TTC549 (cell line): ENCODE results near the gene LMO7.

ENCODE experiments used
- FAIRE-seq: peaks from 2 replicates; lab custom pipeline; 2012; peaks lifted over from hg19 to GRCh38; lab: Jason Lieb, UNC

Gene LMO7

DNA sequence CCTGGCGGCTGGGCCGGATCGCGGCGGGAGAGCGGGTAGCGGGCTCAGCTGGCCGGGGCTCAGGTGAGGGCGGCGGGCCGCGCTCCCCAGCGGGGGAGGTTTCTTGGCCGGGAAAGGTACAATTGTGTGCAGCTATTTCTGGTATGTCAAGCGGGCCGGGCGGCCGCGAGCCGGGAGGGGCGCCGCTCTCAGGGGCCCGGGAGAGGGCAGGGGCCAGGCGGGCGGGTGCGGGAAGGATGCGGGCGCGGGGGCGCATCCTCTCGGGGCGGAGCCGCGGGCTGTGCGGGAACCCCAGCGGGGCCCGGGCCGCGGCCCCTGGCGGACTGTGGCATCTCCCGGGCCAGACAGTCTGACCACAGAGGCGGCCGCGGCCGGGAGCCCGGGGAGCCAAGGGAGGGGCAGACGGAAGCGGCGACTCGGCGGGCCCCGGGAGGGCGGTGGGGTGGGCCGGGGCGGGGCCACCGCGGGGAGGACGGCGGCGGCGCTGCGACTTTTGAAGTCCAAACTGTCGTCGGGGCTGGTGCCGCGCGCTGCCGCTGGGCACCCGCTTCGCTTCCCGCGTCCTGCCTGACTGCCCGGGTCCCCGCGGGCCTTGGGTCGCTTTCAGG lies at the start of gene LMO7:
TSS of gene LMO7 (plus strand) at position 503 of the 608 bp plus-strand sequence. CDS start 328 bp downstream, outside the sequence.
- no peak for FAIRE-seq

DNA sequence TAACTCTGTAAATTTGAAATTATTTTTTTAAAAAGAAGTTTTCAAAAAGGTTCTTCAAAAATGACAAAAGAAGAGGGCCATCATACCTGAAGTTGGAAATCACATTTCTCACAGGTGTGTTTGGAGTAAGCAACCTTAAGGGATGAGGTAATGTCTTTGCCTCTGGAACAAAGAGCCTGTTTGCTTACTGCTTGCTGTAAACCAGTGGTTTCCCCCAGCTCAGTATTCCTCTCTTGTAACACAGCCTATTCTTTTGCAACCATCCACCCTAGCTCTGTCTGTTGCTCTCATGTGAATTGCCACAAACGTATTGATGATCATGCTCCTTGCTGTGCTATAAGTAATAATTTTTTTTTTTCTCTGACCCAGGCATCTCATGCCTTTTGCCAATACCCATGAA lies 48.5 kb upstream of the LMO7 start:
- FAIRE-seq: no peak

DNA sequence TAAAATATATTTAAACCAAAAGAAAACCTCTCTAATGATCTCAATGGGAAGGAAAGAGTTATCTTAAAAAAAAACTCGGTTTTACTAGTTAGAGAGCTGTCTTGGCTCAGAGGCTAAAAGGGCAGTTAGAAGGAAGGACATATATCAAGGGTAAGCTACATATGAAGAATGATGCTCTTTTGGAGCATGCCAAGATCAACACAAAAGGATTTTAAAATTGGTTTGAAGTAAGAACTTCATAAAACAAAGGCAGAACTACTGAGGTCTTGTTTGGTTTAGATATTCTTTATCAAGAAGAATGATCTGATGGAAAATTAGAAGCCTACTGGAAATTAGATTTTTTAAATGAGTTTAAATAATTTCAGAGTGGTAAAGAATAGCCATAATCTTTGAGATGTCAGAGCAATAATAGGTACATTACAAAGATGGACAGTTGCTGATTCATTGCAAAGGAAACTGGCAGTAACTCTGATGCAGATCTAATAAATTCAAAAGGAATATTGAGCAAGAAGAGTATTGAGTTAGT lies 39.4 kb upstream of the LMO7 start:
- no peak for FAIRE-seq

DNA sequence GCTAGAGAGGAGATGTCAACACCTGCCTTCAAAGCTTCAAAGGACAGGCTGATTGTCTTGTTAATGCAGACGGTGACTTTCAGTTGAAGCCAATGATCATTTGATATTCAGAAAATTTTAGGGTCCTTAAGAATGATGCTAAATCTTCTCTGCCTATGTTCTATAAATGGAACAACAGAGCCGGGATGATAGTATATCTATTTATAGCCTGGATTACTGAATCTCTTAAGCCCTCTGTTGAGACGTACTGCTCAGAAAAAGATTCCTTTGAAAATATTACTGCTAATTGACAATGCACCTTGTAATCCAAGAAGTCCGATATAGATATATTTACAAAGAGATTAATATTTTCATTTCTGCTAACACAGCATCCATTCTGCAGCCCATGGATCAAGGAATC lies 35.8 kb upstream of the LMO7 start:
- no peak for FAIRE-seq

DNA sequence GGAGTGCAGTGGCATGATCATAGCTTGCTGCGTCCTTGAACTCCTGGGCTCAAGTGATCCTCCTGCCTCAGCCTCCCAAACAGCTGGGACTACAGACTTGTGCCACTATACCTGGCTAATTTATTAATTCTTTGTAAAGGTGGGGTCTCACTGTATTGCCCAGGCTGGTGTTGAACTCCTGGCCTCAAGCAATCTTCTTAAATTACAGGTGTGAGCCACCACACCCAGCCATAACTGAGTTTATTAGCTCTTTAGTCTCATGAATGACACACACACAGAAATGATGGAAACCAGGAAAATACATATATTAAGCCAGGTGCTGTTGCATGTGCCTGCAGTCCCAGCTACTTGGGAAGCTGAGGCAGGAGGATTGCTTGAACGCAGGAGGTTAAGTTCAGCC lies 33.1 kb upstream of the LMO7 start:
- FAIRE-seq: no peak

DNA sequence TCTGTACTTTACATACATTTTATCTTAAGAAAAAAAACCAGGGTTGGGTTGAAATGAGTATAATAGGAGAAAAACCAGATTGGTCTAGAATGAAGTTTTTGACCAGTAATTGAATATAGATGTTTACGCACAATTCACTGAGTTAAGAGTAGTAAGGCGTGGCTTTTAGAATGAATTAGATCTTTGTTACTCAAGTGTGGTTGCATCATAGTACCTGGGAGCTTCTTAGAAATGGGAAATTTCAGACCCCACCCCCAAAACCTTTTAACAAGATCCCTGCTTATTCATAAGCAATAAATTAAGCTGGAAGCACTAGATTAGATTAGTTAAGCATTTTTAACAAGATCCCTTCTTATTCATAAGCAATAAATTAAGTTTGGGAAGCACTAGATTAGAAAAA lies 28.7 kb upstream of the LMO7 start:
- no peak for FAIRE-seq

DNA sequence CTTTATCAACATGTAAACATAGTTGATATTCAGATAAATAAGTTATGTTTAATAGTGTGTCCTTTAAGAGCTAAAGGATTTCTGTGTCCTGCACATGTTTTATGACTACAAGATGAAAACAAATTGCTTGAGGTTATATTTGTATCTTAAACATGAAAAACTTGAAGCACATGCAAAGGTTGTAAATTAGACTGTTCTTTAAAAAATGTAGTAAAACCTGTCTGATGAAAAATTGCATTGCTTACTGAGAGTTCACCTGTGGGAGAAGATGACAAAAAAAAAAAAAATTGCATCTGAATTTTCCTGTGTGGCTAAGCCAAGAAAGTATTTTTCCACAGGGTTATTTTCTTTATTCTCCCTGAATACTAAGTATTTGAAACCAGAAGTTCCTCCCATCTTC lies 25.7 kb upstream of the LMO7 start:
- FAIRE-seq: no peak

DNA sequence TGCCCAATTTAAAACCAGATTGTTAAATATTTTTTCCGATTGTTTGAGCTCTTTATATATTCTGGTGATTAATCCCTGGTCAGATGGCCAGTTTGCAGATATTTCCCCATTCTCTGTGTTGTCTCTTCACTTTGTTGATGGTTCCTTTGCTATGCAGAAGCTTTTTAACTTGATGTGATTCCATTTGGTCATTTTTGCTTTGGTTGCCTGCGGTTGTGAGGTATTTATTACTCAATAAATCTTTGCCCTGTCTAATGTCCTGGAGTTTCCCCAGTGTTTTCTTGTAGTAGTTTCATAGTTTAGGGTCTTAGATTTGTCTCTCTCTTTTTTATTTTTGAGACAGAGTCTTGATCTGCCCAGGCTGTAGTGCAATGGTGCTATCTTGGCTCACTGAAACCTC lies 23.8 kb upstream of the LMO7 start:
- no peak for FAIRE-seq

DNA sequence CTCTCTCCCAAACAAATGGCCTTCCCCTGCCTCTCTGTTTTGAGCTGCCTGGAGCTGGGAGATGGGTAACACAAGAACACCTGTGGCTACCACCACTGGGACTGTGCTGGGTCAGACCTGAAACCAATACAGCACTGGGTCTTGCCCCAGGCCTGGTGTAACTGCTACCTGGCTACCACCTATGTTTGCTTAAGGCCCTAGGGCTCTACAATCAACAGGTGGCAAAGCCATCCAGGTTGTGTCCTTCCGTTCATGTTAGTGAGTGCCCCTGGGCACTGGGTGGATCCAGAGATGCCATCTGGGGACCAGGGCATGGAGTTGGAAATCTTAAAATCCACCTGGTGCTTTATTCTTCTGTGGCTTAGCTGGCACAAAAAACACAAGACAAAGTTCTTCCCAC lies 18.9 kb upstream of the LMO7 start:
- FAIRE-seq: no peak

DNA sequence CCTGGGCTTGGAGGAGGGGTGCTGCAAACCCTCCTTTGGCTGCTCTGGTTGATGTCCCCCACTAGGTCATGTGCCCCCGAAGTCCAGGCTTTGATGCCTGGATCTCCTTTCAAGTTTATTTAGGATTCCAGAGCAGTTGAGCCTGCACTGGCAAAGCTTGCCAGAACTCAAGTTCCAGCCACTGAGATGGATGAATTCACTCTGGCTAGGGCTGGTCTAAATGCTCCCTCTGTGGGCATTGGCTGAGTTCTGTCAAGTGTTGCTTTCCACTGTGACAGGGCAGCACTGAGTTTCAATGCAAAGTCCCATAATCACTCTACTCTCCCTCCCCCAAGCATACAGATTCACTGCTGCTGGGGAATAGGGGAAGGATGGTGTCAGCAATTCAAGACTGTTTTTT lies 17.8 kb upstream of the LMO7 start:
- no peak for FAIRE-seq

DNA sequence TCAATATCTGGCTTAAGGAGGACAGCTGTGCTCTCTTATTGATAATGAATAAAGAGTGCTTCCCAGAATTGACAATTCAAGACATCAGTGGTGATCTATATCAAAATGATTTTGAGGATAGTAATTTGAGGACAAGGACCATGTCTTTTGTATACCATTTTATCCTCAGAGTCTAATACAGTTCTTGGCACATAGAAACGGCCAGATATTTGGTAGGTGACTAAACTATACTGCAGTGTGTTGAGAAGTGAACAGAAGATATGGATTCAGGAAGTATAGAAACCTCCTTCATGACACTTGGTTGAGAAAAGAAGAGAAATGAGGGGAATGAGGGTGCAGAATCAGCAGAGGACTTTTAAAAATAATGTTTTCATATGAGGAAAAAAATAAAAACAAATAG lies 16.1 kb upstream of the LMO7 start:
- no peak for FAIRE-seq

DNA sequence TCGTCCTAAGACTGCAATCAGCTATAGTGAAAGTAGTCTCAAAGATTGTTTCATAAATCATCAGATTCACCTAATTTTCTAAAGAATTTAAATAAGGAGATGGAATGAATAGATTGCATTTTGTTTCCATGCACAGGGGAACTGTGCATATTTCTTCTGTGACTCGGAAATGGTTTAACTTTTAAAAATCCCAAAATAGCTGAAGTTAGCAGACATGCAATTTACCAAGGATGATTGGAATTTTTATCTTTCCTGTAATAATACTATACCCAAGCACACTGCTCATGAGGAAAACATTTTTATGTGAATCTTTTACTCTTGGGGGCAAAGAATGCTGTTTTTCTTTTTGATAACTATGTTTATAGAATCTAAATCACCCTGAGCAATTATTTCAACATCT lies 15.0 kb upstream of the LMO7 start:
- no peak for FAIRE-seq

DNA sequence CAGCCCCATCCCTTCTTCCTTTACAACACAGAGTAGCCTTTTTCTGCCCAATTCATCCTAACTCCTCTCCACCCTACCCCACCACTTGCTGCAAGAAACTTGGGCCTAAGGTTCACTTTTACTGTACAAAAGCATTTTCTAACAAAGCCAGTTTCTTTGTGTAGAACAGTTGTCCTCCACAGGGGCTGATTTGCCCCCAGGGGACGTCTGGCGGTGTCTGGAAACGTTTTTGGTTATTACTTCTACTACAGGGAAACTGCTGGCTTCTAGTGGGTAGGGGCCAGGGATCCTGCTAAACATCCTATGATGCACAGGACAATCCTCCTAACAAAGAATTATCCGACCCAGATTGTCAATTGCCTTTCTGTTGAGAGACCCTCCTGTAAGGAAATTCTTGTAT lies 7.3 kb upstream of the LMO7 start:
- FAIRE-seq: no peak

DNA sequence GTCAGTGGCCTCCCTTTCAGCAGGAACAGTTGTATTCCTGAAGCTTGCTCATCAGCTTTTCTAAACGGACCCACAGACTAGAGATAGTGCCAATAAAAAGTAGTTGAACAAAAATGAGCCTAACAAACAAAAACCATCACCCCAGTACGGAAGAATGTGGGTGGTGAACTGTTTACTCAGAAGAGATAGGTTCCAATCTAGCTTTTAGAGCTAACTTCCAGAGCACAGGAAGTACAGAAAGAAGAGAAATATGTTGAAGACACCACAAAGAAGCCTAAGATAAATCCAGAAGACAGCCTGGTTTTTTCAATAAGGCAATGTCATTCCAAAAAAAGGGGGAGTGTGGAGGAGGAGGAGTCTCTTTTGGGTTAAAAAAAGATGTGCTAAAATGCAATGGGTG lies 2.8 kb upstream of the LMO7 start:
- no peak for FAIRE-seq

DNA sequence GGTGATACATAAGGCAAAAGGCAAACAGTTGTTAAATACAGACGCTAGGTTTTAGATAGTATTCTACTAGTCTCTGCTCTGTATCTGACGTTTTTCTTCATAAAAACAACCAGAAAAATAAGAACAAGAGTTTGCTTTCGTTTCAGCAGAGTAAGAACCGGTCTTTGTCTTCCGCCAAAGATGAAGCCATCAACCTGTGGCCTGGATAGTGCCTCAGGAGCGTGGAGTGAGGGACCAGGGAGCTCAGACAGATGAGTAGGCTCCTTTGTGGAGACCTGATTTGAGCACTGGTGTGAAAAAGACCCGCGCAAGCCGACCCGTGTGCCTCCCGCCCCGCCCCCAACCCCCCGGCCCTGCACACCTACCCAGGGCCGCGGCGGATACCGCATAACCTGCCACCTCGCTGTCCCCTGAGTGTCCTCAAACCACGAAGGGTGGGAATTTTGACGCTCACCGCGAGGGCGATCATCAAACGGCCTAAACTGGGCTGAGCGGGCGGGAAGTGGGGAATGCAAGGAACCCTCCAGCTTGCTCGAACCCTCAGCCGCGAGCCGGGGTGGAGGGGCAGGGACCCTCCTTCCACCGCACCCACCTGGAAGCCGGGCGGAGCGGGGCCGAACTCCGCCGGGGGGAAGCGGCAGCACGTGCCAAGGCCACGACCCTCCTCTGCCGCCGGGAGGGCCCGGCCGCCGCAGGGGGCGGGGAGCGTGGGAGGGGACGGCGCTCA lies 866 bp upstream of the LMO7 start:
- no peak for FAIRE-seq

DNA sequence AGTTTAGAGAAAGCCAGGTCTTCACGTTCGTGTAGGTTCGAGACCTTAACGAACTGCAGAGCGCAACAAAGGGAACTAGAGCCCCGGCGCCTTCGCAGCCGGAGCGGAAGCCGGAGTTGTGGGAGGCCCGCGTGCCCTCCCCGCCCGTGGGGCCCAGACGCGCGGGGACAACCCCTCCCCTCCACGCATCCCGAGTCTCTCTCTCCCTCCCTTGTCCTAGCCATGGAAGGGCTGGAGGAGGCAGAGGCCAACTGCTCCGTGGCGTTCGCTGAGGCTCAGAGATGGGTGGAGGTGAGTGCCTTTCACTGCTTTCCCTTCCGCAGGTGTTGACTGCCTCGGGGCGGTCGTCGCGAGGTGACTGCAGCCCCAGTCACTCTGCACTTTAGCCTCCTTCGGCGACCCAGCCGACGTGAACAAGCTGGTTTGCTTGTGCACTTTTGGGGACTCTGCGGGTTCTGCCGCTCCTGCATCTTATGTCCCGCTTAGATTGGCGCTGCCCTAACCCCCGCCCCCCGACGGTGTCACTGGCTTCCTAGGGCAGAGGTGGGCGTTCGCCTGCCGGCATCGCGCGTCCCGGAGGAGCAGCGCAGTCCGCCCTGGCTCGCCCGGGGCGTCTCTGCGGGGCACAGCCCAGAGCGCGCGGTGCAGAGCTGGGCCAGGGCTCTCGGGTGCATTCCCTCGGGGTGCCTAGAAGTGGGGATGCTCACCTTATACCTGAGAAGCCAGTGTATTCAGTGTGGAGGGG lies 478 bp downstream of the LMO7 start:
- no peak for FAIRE-seq

DNA sequence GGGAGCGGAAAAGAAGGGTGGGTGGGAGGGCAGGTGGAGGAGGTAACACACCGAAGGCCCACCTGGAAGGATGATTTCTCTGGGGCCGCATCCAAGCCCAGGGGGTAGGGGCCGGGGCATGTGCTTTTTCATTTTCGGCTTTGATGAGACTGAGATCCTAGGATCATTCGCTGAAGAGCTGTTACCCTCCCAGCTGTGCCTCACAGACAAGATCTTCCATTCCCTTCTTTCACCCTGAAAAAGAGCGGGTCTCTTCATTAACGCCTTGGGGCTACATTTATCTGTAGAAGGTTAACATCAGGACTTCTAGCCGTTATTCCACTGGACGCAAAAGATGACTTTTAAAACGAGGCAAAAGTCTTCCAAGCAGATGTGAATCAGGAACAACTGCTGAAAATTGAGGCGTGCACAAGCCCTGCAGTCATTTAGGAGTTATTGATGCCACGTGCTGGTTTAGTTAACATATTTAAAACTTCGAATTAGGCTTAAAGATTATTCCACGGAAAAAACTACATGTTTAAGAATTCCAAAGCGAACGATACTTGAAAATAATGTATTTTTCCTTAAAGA lies 1.1 kb downstream of the LMO7 start:
- no peak for FAIRE-seq

DNA sequence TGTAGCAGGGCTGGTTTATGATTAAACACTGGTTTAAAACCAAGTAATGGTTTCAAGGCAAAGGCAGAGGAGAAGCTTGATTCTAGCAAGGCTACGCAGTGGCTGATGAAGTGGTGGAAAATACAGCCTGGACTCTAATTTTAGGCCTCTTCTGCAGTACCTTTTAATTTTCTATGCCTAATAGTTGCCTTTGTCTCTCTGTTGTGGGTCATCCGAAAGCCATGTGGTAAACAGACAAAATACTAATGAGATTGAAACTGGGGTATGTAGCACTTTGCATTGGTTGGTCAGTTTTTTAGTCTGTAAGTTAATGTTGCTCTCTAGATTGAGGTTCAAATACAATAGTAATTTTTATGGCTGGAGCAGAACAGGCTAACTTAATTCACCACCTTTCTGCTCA lies 3.3 kb downstream of the LMO7 start:
- no peak for FAIRE-seq

DNA sequence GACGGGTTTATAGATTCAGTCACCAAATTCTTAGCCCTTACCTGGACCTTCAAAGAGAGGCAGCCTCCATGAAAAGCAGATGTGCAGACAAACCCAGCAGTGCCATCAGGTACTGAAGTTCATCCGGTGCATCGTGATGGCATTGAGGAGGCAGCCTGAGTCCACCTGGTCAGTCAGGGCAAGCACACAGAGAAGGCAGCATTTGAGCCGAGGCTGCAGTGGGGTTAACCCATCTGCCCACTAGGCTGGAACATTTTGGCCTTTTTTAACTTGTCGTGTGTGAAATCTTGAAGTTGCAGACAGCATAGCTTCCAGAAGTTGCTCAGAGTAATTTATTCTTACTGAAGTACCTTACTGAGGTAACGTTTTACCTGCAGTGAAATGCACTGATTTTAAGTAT lies 4.9 kb downstream of the LMO7 start:
- no peak for FAIRE-seq

DNA sequence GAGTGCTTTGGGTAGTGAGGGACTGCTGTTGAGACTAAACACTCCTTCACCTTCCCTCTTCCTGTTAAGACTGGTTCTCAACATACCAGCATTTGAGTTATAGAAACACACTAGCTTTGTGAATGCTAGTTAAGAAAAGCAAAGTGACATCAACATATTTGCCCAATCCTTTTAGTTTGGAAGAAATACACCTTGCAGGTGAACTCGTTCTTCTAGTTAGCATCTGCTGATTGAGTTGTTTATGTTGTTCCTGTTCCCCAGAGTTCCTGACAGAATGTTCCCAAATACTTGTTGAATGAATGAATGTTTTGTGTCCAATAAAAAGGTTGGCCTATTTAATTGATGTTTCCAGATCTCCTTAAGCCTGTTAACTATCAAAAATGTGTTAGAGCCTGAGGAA lies 7.1 kb downstream of the LMO7 start:
- no peak for FAIRE-seq

DNA sequence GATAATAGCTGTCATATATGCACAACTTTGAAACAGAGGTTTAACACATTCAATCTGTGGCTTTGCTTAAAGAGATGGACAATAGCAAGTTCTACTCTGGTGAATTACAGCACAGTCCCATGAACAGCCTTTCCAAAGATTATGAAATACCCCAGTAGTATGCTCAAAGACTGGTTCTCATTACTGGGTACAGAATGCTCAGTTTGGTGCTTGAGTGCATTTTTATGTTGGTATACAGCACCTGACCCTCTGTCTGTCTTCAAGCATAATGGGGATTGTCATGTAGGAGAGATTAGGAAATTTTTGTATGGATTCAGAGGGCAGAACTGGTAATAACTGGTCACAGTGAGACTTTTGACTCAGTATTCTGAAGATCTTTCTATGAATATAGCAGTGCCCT lies 7.6 kb downstream of the LMO7 start:
- FAIRE-seq: no peak

DNA sequence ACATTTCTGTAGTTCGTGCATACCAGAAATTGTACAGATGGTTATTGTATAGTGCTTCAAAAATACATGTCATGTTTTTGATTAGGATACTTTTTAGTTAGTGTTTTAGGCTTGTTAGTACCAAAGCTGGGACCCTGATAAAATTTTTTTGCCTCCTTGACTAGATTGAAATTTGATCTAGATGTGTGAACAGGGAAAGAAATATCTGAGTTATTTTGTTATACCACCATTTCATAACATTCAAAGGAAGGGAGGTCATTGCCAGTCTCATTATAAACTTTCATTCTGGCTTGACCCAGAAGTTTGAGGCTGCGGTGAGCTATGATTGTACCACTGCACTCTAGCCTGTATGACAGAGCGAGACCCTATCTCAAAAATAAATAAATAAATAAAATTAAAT lies 9.0 kb downstream of the LMO7 start:
- FAIRE-seq: no peak

DNA sequence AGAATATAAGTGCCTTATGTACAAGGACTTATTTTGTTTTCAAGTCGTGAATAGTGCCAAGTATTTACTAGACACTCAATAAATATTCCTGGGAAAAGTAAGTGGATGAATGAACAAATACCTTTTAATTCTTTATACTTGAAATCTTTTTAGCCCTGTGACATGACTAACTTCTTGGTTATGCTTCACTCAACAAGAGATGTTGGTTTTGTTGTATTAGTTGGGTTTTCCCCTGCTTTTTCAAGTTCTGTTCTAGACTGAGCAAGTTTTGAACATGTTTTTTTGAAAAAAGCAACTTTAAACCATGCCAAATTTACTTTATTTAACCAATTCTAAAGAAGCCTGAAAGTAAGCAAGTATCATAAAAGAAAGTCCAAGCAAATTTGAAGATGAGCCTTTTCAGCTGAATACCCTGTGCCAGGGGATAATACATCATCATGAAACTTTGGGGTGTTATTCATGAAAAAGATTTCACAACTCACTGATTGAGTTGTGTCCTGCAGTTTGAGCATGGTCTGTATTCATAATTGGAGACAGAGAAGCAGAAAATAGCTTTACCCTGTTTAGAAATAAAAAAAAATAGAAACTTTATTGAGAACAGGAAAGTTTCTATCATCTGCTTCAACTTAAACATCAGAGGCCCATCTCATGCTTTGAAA lies 11.1 kb downstream of the LMO7 start:
- no peak for FAIRE-seq
